SK-N-SH treated with all-trans-retinoic acid at 6 μM for 48 hours (cell line): ENCODE measurements around the gene TBRG1.

Source experiments
- ARNTL ChIP-seq: fragments of 450-650 bp; formaldehyde crosslinking; IDR thresholded peaks from 2 replicates; pipeline ENCODE4 v1.5.0; 2020; ENCODE audit warnings: low read depth, mild to moderate bottlenecking, moderate library complexity, borderline replicate concordance
- CSDC2 ChIP-seq: fragments of 250-450 bp; sonication (Bioruptor Pico); IDR thresholded peaks from 2 replicates; pipeline ENCODE4 v1.5.0; 2020; ENCODE audit warnings: mild to moderate bottlenecking, moderate library complexity
- GLIS3 ChIP-seq: fragments of 250-450 bp; sonication (Bioruptor Pico); IDR thresholded peaks from 2 replicates; pipeline ENCODE4 v1.5.0; 2020; ENCODE audit warnings: mild to moderate bottlenecking, moderate library complexity
- TCF4 ChIP-seq: fragments of 250-450 bp; sonication (Bioruptor Pico); IDR thresholded peaks from 2 replicates; pipeline ENCODE4 v1.8.0; 2021; ENCODE audit warnings: mild to moderate bottlenecking, moderate library complexity, borderline replicate concordance
- TOX ChIP-seq: fragments of 250-450 bp; sonication (Bioruptor Pico); IDR thresholded peaks from 2 replicates; pipeline ENCODE4 v1.8.0; 2021; ENCODE audit warnings: mild to moderate bottlenecking, moderate library complexity, borderline replicate concordance
- ZFP3 ChIP-seq: fragments of 250-450 bp; sonication (Bioruptor Pico); IDR thresholded peaks from 2 replicates; pipeline ENCODE4 v1.5.0; 2020; ENCODE audit warnings: mild to moderate bottlenecking, moderate library complexity
- ZFP30 ChIP-seq: fragments of 450-650 bp; formaldehyde crosslinking; IDR thresholded peaks from 2 replicates; pipeline ENCODE4 v1.5.0; 2022; ENCODE audit warnings: mild to moderate bottlenecking, moderate library complexity
- ZNF70 ChIP-seq: fragments of 450-650 bp; formaldehyde crosslinking; IDR thresholded peaks from 2 replicates; pipeline ENCODE4 v1.5.0; 2020; ENCODE audit warnings: mild to moderate bottlenecking, moderate library complexity
- ZNF8 ChIP-seq: fragments of 450-650 bp; formaldehyde crosslinking; IDR thresholded peaks from 2 replicates; pipeline ENCODE4 v1.5.0; 2020; ENCODE audit warnings: mild to moderate bottlenecking, moderate library complexity
- TF ChIP-seq, protein P1 (sequence below): fragments of 250-450 bp; sonication (Bioruptor Pico); IDR thresholded peaks from 2 replicates; pipeline ENCODE4 v1.8.0; 2020; ENCODE audit warnings: mild to moderate bottlenecking, moderate library complexity, borderline replicate concordance
- TF ChIP-seq, protein P2 (sequence below): fragments of 250-450 bp; sonication (Bioruptor Pico); IDR thresholded peaks from 2 replicates; pipeline ENCODE4 v1.5.1; 2020; ENCODE audit warnings: low read depth, mild to moderate bottlenecking, moderate library complexity

GRCh38 chr11:124592627-124593026, 30.0 kb upstream of the TBRG1 start:
- TF ChIP-seq, protein P1, sequence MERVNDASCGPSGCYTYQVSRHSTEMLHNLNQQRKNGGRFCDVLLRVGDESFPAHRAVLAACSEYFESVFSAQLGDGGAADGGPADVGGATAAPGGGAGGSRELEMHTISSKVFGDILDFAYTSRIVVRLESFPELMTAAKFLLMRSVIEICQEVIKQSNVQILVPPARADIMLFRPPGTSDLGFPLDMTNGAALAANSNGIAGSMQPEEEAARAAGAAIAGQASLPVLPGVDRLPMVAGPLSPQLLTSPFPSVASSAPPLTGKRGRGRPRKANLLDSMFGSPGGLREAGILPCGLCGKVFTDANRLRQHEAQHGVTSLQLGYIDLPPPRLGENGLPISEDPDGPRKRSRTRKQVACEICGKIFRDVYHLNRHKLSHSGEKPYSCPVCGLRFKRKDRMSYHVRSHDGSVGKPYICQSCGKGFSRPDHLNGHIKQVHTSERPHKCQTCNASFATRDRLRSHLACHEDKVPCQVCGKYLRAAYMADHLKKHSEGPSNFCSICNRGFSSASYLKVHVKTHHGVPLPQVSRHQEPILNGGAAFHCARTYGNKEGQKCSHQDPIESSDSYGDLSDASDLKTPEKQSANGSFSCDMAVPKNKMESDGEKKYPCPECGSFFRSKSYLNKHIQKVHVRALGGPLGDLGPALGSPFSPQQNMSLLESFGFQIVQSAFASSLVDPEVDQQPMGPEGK (CRISPR knock-in tag), result no peak
- TF ChIP-seq TOX, result no peak
- TF ChIP-seq ARNTL (CRISPR knock-in tag), result no peak
- TF ChIP-seq ZFP3 (CRISPR knock-in tag), result no peak
- no peak for TF ChIP-seq TCF4
- TF ChIP-seq ZFP30 (CRISPR knock-in tag), result no peak
- TF ChIP-seq GLIS3 (CRISPR knock-in tag), result no peak
- TF ChIP-seq ZNF70, result no peak
- TF ChIP-seq, protein P2, sequence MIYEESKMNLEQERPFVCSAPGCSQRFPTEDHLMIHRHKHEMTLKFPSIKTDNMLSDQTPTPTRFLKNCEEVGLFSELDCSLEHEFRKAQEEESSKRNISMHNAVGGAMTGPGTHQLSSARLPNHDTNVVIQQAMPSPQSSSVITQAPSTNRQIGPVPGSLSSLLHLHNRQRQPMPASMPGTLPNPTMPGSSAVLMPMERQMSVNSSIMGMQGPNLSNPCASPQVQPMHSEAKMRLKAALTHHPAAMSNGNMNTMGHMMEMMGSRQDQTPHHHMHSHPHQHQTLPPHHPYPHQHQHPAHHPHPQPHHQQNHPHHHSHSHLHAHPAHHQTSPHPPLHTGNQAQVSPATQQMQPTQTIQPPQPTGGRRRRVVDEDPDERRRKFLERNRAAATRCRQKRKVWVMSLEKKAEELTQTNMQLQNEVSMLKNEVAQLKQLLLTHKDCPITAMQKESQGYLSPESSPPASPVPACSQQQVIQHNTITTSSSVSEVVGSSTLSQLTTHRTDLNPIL (CRISPR knock-in tag), result no peak
- TF ChIP-seq ZNF8, result no peak
- no peak for TF ChIP-seq CSDC2 (CRISPR knock-in tag)
